LHCN-M2 (cell line): Measurements from ENCODE around the gene FXYD1. TPM values are rescaled to one million over a fixed set of nuclear protein-coding genes. Genes with fewer than 3 reads are reported as not detected.

Source experiments
- DNase-seq: peaks from one replicate; pipeline ENCODE4 v3.0.0-alpha.2; 2012; ENCODE audit warnings: low read depth
- total RNA-seq: library from RNA; depleted of rRNA; stranded (reverse); fragments of >200 nt; gene quantifications from 2 replicates; pipeline ENCODE4 v1.2.3, GENCODE V29; 2014

FXYD1 gene
- total RNA-seq, 1 experiment from 2014 or later = not detected

- no peak for DNase-seq
These were observed 31.1 kb upstream of the FXYD1 start for GRCh38 chr19:35107545-35107944.

GRCh38 chr19:35108730-35109129 lies 29.9 kb upstream of the FXYD1 start:
- no peak for DNase-seq

GRCh38 chr19:35109395-35110112 lies 29.1 kb upstream of the FXYD1 start:
- no peak for DNase-seq

- DNase-seq = no peak
These were observed 27.6 kb upstream of the FXYD1 start for GRCh38 chr19:35110974-35111373.

- DNase-seq = no peak
These were observed 25.5 kb upstream of the FXYD1 start for GRCh38 chr19:35112995-35113688.

- peak; percentile 30 for DNase-seq
These were observed 24.1 kb upstream of the FXYD1 start for GRCh38 chr19:35114353-35115176.

- DNase-seq = no peak
These were observed 23.3 kb upstream of the FXYD1 start, which contains the start of gene FXYD3 for GRCh38 chr19:35115177-35115951. Gene FXYD3 (plus strand): TSS chr19:35115823. CDS start chr19:35119377, 3,554 bp downstream.

GRCh38 chr19:35116072-35116801 lies 22.4 kb upstream of the FXYD1 start:
- no peak for DNase-seq

- no peak for DNase-seq
These were observed 21.5 kb upstream of the FXYD1 start for GRCh38 chr19:35117116-35117515.

GRCh38 chr19:35117799-35118198 lies 20.8 kb upstream of the FXYD1 start:
- no peak for DNase-seq

GRCh38 chr19:35118268-35119020 lies 20.2 kb upstream of the FXYD1 start:
- no peak for DNase-seq

GRCh38 chr19:35119091-35119490 lies 19.5 kb upstream of the FXYD1 start:
- DNase-seq = no peak

GRCh38 chr19:35119578-35120155 lies 19.0 kb upstream of the FXYD1 start:
- no peak for DNase-seq

- DNase-seq = peak; percentile 91
These were observed 18.1 kb upstream of the FXYD1 start for GRCh38 chr19:35120492-35120891.

- peak; percentile 34 for DNase-seq
These were observed 17.7 kb upstream of the FXYD1 start for GRCh38 chr19:35120898-35121297.

- no peak for DNase-seq
These were observed 15.7 kb upstream of the FXYD1 start for GRCh38 chr19:35122687-35123551.

- DNase-seq = peak; percentile 62
These were observed 15.1 kb upstream of the FXYD1 start for GRCh38 chr19:35123573-35123972.
